Activated T-helper 2 cell treated with anti-CD3 and anti-CD28 coated beads, Interferon-gamma antibody, Interleukin-2, Interleukin-4, amounts not matched to agents 10 μg/mL and 5 μg/mL and 100 μg/mL, durations not matched to agents 14 hours and 24 hours and 36 hours (primary cell): Measurements from ENCODE around the gene SAMD10. TPM values are rescaled to one million over a fixed set of nuclear protein-coding genes. Genes with fewer than 3 reads are reported as not detected.
"Not testable (repeated sequence)": the region's sequence is repeated elsewhere in the genome, so short reads cannot be mapped to it uniquely, and the experiment has no call there.

ENCODE experiments used
- DNase-seq: peaks from one replicate; pipeline ENCODE4 v3.0.0; 2021; ENCODE audit warnings: low spot score
- H3K27ac Mint-ChIP-seq: one replicate; pipeline ENCODE4 v1.8.0; 2021; ENCODE audit warnings: mixed read lengths
- H3K27me3 Mint-ChIP-seq: one replicate; pipeline ENCODE4 v1.8.0; 2021; ENCODE audit warnings: low read depth, mixed read lengths
- H3K36me3 Mint-ChIP-seq: one replicate; pipeline ENCODE4 v1.8.0; 2021; ENCODE audit warnings: low read depth, mixed read lengths
- H3K4me1 Mint-ChIP-seq: one replicate; pipeline ENCODE4 v1.8.0; 2021; ENCODE audit warnings: low read depth, mixed read lengths
- H3K4me3 Mint-ChIP-seq: one replicate; pipeline ENCODE4 v1.8.0; 2021; ENCODE audit warnings: low read depth, mild to moderate bottlenecking, moderate library complexity, mixed read lengths
- H3K9me3 Mint-ChIP-seq: one replicate; pipeline ENCODE4 v1.8.0; 2021; ENCODE audit warnings: mixed read lengths
- intact Hi-C: fragments of 100-400 bp; cut with micrococcal nuclease; formaldehyde crosslinking; loops from one replicate; pipeline ENCODE4 v1.15.1; 2023
- total RNA-seq: library from RNA; stranded (reverse); gene quantifications from 2 replicates; pipeline ENCODE4 v1.2.3, GENCODE V29; 2022

Gene SAMD10
- 23.4 and 25.3 TPM in 2 replicates for total RNA-seq

DNA sequence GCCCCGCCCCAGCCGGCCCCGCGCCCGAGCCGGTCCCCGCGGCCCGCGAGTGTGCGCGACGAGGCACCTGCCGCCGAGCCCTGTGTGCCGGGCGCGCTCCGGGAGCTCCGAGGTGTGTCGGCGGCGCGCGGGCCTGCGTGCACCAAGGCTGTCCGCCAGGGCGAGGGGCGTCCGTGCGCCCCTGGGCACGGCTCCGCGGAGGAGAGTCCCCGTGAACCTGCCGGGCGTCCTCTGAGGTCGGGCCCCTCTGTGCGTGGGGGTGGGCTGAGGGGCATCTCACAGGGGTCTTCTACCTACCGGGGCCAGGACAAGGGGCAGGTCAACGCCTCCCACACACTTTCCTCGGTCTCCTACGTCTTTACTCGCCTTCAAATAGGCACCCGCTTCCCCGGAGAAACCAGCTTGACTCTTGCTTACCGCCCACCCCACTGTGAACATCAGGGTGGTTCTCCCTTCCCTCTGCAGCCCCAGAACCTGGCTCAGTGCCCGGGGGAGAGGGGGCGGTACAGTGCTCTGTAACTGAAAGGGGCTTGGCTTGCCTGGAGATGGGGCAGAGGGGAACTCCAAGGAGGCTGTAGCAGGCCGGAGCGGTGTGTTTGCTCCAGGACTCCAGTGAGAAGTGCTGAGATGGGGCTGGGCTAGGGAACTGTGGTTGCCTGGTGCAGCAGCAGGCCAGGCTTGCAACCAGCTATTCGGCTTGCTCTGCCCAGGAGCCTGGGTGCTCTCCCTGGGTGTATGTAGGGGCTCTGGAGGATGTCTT, at the start of gene SAMD10:
SAMD10 (minus strand) TSS at position 86 of the 760 bp plus-strand sequence. CDS start 175 bp downstream, outside the sequence.
- peak; percentile 53 for DNase-seq
- Mint-ChIP-seq H3K4me1 (peaks cover 58% of the 10 kb centered on the region), H3K4me3 (peak within 1 kb of the TSS; percentile 96), H3K9me3 (no peaks in the 10 kb centered on the region), H3K27me3 (no peaks in the 10 kb centered on the region), H3K36me3 (peaks cover 43% of the 10 kb centered on the region), H3K27ac (peak within 1 kb of the TSS; percentile 99)
- intact Hi-C loops = loop anchor here (1.0 to 10.0 kb wide), 9 partner anchors 23 to 443 kb away; partner anchors contain the start of genes ABHD16B, ARFRP1, PTK6 and RGS19

- H3K4me1 Mint-ChIP-seq = no peaks in the 10 kb centered on the region
- H3K27ac Mint-ChIP-seq = no peak overlapping the region
- H3K9me3 Mint-ChIP-seq = no peaks in the 10 kb centered on the region
- H3K4me3 Mint-ChIP-seq = no peak overlapping the region
- no peak for DNase-seq
- no peaks in the 10 kb centered on the region for H3K27me3 Mint-ChIP-seq
- intact Hi-C loops = no loop called here
- peaks cover 62% of the 10 kb centered on the region for H3K36me3 Mint-ChIP-seq
Measured at GRCh38 chr20:64027981-64028685, 48.7 kb upstream of the SAMD10 start.

DNA sequence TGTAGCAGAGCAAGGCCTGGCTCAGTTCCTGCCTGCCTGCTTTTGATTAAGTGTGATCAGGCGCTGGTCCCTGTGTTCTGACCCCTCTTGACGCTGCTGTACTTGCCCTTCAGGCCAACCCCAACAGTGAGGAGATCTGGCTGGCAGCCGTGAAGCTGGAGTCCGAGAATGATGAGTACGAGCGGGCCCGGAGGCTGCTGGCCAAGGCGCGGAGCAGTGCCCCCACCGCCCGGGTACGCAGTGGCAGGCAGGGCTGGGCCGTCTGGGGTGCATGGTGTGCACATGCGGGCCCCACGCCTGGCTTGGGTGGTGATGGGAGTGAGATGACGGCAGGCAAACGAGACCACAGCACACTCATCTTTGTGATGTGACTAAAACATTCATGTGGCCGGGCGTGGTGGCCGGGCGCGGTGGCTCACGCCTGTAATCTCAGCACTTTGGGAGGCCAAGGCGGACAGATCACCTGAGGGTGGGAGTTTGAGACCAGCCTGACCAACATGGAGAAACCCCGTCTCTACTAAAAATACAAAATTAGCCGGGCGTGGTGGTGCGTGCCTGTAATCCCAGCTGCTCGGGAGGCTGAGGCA, 46.5 kb upstream of the SAMD10 start:
- Mint-ChIP-seq H3K4me1 (no peaks in the 10 kb centered on the region), H3K27me3 (no peaks in the 10 kb centered on the region), H3K9me3 (no peaks in the 10 kb centered on the region), H3K36me3 (peaks cover 72% of the 10 kb centered on the region), H3K4me3 (no peak overlapping the region), H3K27ac (no peak overlapping the region)
- intact Hi-C loops = no loop called here
- DNase-seq = no peak

GRCh38 chr20:64025101-64025825, 45.8 kb upstream of the SAMD10 start:
- intact Hi-C loops = no loop called here
- Mint-ChIP-seq H3K9me3 (no peaks in the 10 kb centered on the region), H3K27me3 (no peaks in the 10 kb centered on the region), H3K27ac (no peak overlapping the region), H3K4me1 (no peaks in the 10 kb centered on the region), H3K36me3 (peaks cover 65% of the 10 kb centered on the region), H3K4me3 (no peak overlapping the region)
- no peak for DNase-seq

GRCh38 chr20:64024141-64024990, 44.9 kb upstream of the SAMD10 start:
- H3K4me3 Mint-ChIP-seq = no peak overlapping the region
- H3K27ac Mint-ChIP-seq = no peak overlapping the region
- peaks cover 63% of the 10 kb centered on the region for H3K36me3 Mint-ChIP-seq
- DNase-seq = no peak
- intact Hi-C loops = no loop called here
- H3K4me1 Mint-ChIP-seq = no peaks in the 10 kb centered on the region
- H3K9me3 Mint-ChIP-seq = no peaks in the 10 kb centered on the region
- no peaks in the 10 kb centered on the region for H3K27me3 Mint-ChIP-seq

GRCh38 chr20:64023361-64024140, 44.1 kb upstream of the SAMD10 start:
- Mint-ChIP-seq H3K36me3 (peaks cover 67% of the 10 kb centered on the region), H3K4me1 (no peaks in the 10 kb centered on the region), H3K27ac (no peak overlapping the region), H3K9me3 (no peaks in the 10 kb centered on the region), H3K4me3 (no peak overlapping the region), H3K27me3 (no peaks in the 10 kb centered on the region)
- intact Hi-C loops = no loop called here
- no peak for DNase-seq

GRCh38 chr20:64022671-64023360, 43.4 kb upstream of the SAMD10 start:
- intact Hi-C loops = no loop called here
- Mint-ChIP-seq H3K36me3 (peaks cover 67% of the 10 kb centered on the region), H3K27ac (no peak overlapping the region), H3K27me3 (no peaks in the 10 kb centered on the region), H3K4me3 (no peak overlapping the region), H3K4me1 (no peaks in the 10 kb centered on the region), H3K9me3 (no peaks in the 10 kb centered on the region)
- no peak for DNase-seq

DNA sequence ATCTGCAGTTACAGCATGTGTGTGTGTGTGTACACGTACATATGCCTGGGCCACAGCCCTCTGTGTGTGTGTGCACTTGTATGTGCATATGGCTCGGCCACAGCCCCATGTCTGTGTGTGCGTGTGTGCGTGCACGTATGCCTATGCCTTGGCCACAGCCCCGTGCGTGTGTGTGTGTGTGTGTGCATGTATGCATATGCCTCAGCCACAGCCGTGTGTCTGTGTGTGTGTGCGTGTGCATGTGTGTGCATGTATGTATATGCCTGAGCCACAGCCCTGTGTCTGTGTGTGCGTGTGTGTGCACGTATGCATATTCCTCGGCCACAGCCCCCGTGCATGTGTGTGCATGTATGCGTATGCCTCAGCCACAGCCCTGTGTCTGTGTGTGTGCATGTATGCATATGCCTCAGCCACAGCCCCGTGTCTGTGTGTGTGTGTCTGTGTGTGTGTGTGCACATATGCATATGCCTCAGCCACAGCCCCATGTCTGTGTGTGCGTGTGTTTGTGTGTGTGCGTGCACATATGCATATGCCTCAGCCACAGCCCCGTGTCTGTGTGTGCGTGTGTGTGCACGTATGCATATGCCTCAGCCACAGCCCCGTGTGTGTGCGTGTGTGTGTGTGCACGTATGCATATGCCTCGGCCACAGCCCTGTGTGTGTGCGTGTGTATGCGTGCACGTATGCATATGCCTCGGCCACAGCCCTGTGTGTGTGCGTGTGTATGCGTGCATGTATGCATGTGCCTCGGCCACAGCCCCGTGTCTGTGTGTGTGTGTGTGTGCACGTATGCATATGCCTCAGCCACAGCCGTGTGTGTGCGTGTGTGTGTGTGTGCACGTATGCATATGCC, 41.9 kb upstream of the SAMD10 start:
- H3K9me3 Mint-ChIP-seq = no peaks in the 10 kb centered on the region
- H3K27ac Mint-ChIP-seq = no peak overlapping the region
- H3K4me3 Mint-ChIP-seq = no peak overlapping the region
- no peaks in the 10 kb centered on the region for H3K4me1 Mint-ChIP-seq
- no peak for DNase-seq
- intact Hi-C loops = no loop called here
- no peaks in the 10 kb centered on the region for H3K27me3 Mint-ChIP-seq
- H3K36me3 Mint-ChIP-seq = peaks cover 68% of the 10 kb centered on the region

GRCh38 chr20:64015635-64016034, 36.2 kb upstream of the SAMD10 start:
- Mint-ChIP-seq H3K27ac (no peak overlapping the region), H3K27me3 (no peaks in the 10 kb centered on the region), H3K9me3 (no peaks in the 10 kb centered on the region), H3K4me1 (peaks cover 18% of the 10 kb centered on the region), H3K4me3 (no peak overlapping the region), H3K36me3 (peaks cover 63% of the 10 kb centered on the region)
- DNase-seq = no peak
- intact Hi-C loops = no loop called here

- Mint-ChIP-seq H3K27ac (peak overlapping the region; percentile 93), H3K9me3 (peaks cover 14% of the 10 kb centered on the region), H3K4me1 (peaks cover 28% of the 10 kb centered on the region), H3K36me3 (peaks cover 69% of the 10 kb centered on the region)
- DNase-seq, H3K4me3 Mint-ChIP-seq, H3K27me3 Mint-ChIP-seq, intact Hi-C loops: not testable (repeated sequence)
Measured at GRCh38 chr20:64012385-64013154, 33.1 kb upstream of the SAMD10 start.
